ENCODE results near the gene SLC13A1. TPM values are rescaled to one million over a fixed set of nuclear protein-coding genes. Genes with fewer than 3 reads are reported as not detected.

Gene SLC13A1
- total RNA-seq, 2 donors from 2014 or later, result not detected

DNA sequence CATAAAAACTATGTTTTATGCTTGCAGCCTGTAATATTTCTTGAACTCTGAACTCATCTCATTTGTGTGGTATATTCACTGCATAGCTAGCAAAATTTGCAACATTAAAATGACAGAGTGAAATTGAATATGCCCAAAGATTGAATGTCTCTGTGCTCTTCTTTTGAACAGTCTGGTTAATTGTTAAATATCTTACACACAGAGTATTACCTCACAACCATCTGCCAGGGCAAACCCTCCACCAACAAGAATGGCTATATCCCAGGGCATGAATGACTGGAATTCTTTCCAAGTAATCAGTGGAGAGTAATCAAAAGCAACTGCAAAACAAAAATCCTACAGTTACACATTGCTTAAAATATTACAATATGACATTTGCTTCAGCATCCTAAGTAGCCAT, 76.9 kb downstream of the SLC13A1 start:
- Histone ChIP-seq H3K27ac (no peak overlapping the region), H3K4me1 (ENCODE audit: control insufficient read depth in 1 of 2, low read depth in 2 of 2) (no peaks in the 10 kb centered on the region), H3K4me3 (no peak overlapping the region), H3K9me3 (no peaks in the 10 kb centered on the region), H3K27me3 (replicated peaks; ENCODE audit: insufficient read depth) (no peaks in the 10 kb centered on the region), H3K36me3 (no peaks in the 10 kb centered on the region)
- TF ChIP-seq, protein P1, sequence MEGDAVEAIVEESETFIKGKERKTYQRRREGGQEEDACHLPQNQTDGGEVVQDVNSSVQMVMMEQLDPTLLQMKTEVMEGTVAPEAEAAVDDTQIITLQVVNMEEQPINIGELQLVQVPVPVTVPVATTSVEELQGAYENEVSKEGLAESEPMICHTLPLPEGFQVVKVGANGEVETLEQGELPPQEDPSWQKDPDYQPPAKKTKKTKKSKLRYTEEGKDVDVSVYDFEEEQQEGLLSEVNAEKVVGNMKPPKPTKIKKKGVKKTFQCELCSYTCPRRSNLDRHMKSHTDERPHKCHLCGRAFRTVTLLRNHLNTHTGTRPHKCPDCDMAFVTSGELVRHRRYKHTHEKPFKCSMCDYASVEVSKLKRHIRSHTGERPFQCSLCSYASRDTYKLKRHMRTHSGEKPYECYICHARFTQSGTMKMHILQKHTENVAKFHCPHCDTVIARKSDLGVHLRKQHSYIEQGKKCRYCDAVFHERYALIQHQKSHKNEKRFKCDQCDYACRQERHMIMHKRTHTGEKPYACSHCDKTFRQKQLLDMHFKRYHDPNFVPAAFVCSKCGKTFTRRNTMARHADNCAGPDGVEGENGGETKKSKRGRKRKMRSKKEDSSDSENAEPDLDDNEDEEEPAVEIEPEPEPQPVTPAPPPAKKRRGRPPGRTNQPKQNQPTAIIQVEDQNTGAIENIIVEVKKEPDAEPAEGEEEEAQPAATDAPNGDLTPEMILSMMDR (IDR thresholded peaks at IDR 0.05), result no peak
- ATAC-seq (ENCODE audit: insufficient number of reproducible peaks, low FRiP score, low read depth) (no peak), DNase-seq (ENCODE audit: low spot score) (no peak)

DNA sequence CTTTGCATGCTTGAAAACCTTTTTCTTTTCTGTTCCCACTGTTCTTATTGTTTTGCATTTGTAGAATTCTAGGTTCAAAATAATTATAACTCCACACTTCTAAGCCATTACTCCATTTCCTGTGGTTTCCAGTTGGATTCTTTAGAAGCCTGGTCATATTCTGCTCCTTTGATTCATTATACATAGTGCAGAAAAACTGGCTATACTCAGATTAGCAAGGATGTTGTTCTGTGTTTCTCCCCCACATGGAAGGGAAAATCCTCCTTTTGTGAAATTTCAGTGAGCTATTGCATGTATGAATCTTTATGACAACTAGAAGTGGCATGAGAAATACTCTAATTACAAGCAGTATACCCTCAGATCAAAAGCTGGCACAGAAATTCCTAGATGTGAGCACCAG, 79.5 kb downstream of the SLC13A1 start:
- Histone ChIP-seq H3K4me1 (ENCODE audit: control insufficient read depth in 1 of 2, low read depth in 2 of 2) (peaks cover 0 to 16% of the 10 kb centered on the region in 2 donors), H3K27ac (no peak overlapping the region), H3K9me3 (no peaks in the 10 kb centered on the region), H3K4me3 (no peak overlapping the region), H3K27me3 (replicated peaks; ENCODE audit: insufficient read depth) (no peaks in the 10 kb centered on the region), H3K36me3 (no peaks in the 10 kb centered on the region)
- no peak for DNase-seq (ENCODE audit: low spot score)
- TF ChIP-seq, protein P1 (IDR thresholded peaks at IDR 0.05), result no peak
- ATAC-seq (ENCODE audit: insufficient number of reproducible peaks, low FRiP score, low read depth), result no peak

DNA sequence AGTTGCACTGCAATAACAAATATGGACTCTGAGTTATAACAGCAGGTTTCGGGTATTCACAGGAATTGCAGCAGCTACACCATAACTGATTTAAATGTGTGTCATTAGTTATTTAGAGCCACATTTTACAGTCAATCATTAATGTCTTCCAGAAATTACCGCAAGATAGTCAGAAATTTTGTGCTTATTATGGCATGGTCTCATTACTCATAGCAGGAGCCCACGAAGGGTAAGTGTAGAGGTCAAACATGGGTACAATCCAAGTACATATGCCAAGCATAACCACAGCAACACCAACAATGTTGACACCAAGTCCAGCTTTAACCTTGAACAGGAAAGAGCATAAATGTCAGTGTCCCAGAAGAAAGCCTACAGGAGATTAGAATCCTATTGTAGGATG, 84.4 kb downstream of the SLC13A1 start:
- no peak for DNase-seq (ENCODE audit: low spot score)
- H3K4me1 ChIP-seq (ENCODE audit: control insufficient read depth in 1 of 2, low read depth in 2 of 2), result peaks cover 0 to 20% of the 10 kb centered on the region in 2 donors
- ATAC-seq (ENCODE audit: insufficient number of reproducible peaks, low FRiP score, low read depth), result no peak
- H3K36me3 ChIP-seq, result no peaks in the 10 kb centered on the region
- no peaks in the 10 kb centered on the region for H3K9me3 ChIP-seq
- H3K4me3 ChIP-seq, result no peak overlapping the region
- TF ChIP-seq, protein P1 (IDR thresholded peaks at IDR 0.05), result no peak
- no peak overlapping the region for H3K27ac ChIP-seq
- H3K27me3 ChIP-seq (replicated peaks; ENCODE audit: insufficient read depth), result no peaks in the 10 kb centered on the region

DNA sequence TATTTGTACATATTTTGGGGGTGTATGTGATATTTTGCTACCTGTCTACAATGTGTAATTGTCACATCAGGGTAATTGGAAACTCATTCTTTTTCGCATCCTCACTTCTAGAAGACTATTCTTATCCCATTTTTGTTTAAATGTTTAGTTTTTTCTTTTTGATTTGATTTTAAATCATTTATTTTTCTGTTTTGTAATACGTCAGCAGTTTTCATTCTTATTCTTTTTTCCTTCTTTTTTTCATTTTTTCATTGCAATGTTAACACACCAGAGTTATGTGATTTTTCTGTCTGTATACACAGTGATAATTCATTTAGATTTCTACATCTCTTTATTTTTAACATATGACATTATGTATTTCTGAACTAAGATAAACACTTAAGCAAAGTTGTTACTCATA, 85.5 kb downstream of the SLC13A1 start:
- TF ChIP-seq, protein P1 (IDR thresholded peaks at IDR 0.05), result no peak
- Histone ChIP-seq H3K36me3 (no peaks in the 10 kb centered on the region), H3K27ac (no peak overlapping the region), H3K4me3 (no peak overlapping the region), H3K4me1 (ENCODE audit: control insufficient read depth in 1 of 2, low read depth in 2 of 2) (peaks cover 0 to 20% of the 10 kb centered on the region in 2 donors), H3K9me3 (no peaks in the 10 kb centered on the region), H3K27me3 (replicated peaks; ENCODE audit: insufficient read depth) (no peaks in the 10 kb centered on the region)
- ATAC-seq (ENCODE audit: insufficient number of reproducible peaks, low FRiP score, low read depth) (no peak), DNase-seq (ENCODE audit: low spot score) (no peak)

DNA sequence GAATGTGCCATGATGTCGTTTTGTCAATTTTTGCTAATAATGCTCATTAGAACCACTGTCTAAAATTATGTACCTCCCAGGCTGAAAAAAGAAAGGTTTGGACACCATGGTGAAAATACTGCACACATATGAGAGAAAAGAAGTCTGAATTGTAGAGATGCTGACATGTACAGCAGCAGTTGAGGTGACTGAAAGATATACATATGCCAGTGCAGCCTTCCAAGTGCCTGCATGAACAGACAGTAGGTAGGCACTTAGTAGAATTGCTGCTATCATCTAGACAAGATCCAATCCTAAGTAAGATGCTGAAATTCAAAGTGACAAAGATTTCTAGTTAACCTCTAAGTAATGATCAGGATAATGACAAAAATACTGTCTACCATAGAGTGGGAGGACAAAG, 86.9 kb downstream of the SLC13A1 start:
- TF ChIP-seq, protein P1 (IDR thresholded peaks at IDR 0.05), result no peak
- ATAC-seq (ENCODE audit: insufficient number of reproducible peaks, low FRiP score, low read depth), result no peak
- Histone ChIP-seq H3K27ac (no peak overlapping the region), H3K4me1 (ENCODE audit: control insufficient read depth in 1 of 2, low read depth in 2 of 2) (peaks cover 0 to 20% of the 10 kb centered on the region in 2 donors), H3K36me3 (no peaks in the 10 kb centered on the region), H3K9me3 (no peaks in the 10 kb centered on the region), H3K4me3 (no peak overlapping the region), H3K27me3 (replicated peaks; ENCODE audit: insufficient read depth) (no peaks in the 10 kb centered on the region)
- no peak for DNase-seq (ENCODE audit: low spot score)

All from thoracic aorta (tissue), 2 donors.